Measurements from ENCODE around the gene NOCT.

DNA sequence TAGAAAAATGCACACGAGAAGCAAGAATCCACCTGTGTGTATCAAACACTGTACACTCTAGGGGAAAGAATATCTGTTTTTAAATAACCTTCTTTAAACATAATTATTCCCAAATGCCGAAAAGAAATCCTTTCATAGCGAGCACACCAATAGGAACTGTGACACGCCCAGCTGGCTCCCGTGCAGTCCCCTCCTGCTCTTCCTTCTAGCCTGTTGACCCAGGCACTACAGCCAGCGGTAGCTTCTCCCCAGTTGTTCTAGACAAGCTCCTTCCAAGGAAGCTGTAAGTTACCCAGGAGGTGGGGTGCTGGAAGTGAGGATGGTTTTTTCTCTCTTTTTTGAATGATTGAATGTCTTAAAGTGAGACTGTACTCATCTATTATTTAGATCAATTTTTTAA lies 19.5 kb upstream of the NOCT start:
- no peak for TF ChIP-seq EZH2 (IDR thresholded peaks at IDR 0.05; ENCODE audit: borderline replicate concordance, low read depth, low read length, severe bottlenecking)
- no peak for TF ChIP-seq CTCF (IDR thresholded peaks at IDR 0.05; ENCODE audit: borderline replicate concordance, extremely low read depth, low read length, poor library complexity, severe bottlenecking)

Measured in DND-41 (cell line).